DMS53 treated with DMSO at 0.1 percent for 48 hours (cell line): Measurements from ENCODE around the gene KDM3B.
A peak's percentile ranks its signal among the peaks of the same experiment; 100 is the strongest.
"Not testable (repeated sequence)": the region's sequence is repeated elsewhere in the genome, so short reads cannot be mapped to it uniquely, and the experiment has no call there.

Experiments used
- DNase-seq: peaks from one replicate; lab custom pipeline; 2025; ENCODE audit not compliant: unreplicated experiment; lab: John Stamatoyannopoulos, UW

KDM3B gene

DNA sequence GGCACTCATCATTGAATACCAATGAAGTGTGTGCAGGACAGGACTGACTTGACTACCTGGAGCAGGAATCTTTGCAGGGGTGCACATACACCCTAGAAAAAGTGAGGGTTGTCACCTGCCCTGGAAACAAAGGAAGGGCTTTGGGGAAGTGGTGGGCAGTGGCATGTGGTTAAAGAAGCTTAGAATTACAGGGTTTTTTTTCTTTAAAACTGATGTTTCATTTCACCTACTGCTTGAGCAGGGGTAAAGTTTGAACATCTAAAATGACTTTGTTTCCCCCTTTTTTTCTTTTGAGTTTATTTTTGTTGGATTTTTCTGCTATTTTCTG lies 2.0 kb upstream of the KDM3B start:
- no peak for DNase-seq

DNA sequence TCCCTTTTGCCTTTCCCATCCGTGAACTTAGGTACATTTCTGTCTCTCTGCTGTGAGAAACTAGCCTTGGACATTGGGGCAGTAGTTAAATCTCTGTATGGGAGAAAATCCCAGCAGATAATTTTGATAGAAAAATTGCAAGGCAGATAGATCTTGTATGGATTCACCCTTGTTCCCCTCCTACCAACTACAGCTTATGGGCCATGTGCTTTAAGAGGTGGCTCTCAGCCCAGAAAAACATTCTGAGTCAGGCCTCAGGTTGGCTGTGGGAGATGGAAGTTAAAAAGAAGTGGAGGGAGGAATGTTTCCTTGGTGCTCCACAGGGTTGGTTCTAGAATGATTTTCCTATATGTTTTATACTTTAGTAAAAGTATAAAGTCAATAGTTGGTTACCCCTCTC lies 1.4 kb upstream of the KDM3B start:
- DNase-seq = no peak

- DNase-seq = no peak
These were observed 968 bp upstream of the KDM3B start for GRCh38 chr5:138351517-138351916.

- peak; percentile 25 for DNase-seq
These were observed 456 bp downstream of the KDM3B start for GRCh38 chr5:138352722-138353559.

- DNase-seq = no peak
These were observed 1.1 kb downstream of the KDM3B start for GRCh38 chr5:138353560-138354080.

DNA sequence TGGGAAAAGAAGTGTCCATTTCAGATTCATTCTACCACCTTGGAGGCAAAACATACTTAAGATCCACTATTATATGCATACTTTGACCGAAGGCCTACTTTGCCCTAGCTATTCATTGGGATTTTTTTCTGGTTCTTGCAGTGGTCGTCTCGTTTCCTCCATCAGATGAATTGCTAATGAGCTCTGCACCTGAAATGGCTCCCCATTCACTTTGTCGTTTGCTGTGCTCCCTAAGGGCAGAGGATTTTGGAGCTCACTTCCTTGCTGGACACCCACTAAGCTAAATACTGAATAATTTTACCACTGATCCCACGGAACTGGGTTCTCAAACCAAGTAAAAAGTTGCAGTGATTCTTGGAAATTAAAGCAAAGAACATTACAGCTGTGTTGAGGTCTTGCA lies 1.9 kb downstream of the KDM3B start:
- DNase-seq = no peak

DNA sequence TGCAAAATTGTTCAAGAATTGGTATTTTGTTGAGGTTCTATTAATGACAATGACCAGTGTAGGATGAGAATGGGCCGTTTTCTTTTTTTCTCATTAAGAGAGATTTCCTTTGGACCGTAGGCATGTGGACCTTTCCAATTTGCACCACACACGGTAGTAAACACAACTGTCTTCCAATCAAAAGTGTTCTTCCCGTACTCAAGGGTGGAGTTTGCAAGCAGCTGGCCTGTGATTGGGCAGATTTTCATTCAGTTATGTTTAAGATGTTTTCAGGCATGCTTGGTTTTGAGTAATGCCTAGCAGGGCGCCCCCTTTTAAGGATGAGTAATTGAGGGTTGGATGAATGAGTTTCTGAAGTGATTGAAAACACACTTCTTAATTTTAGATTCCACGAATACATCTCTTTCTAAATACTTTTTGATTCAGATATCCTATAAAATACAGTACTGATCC lies 2.5 kb downstream of the KDM3B start:
- DNase-seq = no peak

- DNase-seq = no peak
These were observed 7.1 kb downstream of the KDM3B start for GRCh38 chr5:138359621-138360020.

DNA sequence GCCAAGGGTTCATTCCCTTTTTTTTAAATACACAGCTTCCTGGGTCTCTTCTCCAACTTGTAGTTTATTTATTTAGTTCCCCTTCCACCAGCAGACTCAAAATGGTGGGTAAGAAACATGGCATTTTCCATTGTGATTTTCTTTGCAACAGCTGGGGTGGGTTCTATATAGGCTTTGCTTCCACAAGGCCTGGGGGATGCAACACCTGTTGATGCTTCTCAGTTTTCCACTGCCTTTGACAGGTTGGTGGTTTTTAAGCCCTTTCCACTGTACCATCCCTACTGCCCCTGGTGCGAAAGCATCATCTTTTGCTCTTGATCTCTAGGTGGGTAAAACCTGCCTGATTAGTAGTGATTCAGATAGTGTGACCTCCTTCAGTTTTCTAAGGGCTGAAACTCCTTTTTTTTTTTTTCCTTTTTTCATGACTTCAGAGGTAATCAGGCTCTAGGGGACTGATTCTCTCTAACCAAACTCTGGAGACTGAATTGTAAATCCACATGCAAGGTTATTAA lies 8.5 kb downstream of the KDM3B start:
- DNase-seq = no peak

DNA sequence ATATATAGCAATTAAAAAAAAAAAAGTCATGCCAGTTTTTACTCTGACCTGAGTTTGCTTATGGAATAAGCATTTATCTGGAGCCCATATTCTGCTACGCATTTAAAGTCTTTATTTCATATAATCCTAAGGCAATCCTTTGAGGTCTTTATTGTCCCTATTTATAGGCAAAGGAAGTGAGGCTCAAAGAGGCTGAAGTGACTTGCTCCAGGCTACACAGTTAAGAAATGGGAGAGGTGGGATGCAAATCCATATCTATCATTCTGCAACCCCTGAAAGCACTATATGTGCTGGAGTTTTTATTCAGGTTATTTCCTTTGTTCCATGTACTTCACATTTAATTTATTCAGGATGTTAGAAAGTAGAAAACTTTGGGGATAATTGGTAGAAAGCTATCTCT lies 12.1 kb downstream of the KDM3B start:
- DNase-seq = no peak

DNA sequence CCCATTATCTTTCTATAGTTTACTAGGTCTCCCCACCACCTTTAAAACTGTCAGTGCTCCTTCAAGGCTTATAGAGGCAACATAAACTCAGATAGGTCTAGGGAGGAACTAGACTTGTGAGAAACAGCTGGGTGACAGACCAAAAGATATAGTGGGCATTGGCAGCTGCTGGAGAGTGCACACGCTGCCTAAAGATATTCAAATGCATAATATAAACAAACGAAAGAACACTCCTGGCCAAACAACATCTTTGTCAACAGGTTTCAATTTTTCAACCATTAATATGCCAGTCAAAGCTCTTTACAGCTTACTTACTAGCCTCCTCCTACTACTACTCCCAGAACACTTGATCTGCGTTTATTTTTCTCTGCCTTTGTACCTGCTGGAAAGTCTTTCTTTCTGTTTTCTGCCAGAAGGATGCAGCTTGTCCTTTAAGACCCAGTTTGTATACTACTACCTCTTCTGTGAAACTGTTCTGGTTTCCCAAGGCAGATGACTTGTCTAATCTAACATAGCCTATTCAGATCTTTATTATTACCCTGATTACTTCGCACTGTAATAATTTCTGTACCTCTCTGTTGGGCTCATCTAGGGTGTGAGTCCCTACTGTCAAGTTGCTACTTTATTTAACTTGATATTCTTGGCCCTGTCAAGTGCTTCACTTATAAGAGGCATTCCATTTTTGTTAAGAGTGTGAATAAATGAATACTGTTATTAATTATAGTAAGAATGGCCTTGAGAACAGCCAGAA lies 14.3 kb downstream of the KDM3B start:
- DNase-seq = no peak

- DNase-seq = no peak
These were observed 16.8 kb downstream of the KDM3B start for GRCh38 chr5:138369261-138369660.

- no peak for DNase-seq
These were observed 17.2 kb downstream of the KDM3B start for GRCh38 chr5:138369706-138370105.

DNA sequence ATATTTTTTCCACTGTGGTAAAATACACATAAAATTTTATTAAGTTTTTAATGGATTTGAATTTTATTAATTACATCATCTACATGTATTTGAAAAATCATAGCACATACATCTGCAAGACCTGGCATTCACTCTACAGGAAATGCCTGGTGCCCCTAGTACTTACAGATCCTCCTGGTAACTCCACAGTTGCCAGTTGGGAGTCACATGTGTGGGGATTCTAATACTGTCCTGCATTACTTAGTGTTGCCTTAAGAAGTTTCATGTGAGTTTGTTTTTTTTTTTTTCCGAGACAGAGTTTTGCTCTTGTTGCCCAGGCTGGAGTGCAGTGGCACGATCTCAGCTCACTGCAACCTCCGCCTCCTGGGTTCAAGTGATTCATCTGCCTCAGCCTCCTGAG lies 18.1 kb downstream of the KDM3B start:
- DNase-seq = no peak

- no peak for DNase-seq
These were observed 19.0 kb downstream of the KDM3B start for GRCh38 chr5:138371454-138371853.

DNA sequence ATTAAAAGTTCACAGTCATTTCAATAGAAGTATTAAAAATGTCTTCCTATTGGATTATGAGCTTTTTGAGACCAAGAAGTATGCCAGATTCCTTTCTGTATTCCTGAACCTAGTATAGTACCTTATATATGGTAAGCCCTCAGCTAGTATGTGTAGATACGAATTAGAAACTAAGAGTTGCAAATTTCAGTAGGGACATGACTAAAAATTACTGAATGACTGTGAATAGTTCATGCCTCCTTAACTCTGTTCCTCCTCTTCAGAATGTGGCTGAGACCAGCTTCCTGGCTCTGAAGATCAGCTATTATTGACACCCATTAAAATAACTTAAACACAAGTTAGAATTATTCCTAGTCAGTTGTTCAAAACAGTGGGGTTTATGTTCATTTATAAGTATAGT lies 19.7 kb downstream of the KDM3B start:
- no peak for DNase-seq

DNA sequence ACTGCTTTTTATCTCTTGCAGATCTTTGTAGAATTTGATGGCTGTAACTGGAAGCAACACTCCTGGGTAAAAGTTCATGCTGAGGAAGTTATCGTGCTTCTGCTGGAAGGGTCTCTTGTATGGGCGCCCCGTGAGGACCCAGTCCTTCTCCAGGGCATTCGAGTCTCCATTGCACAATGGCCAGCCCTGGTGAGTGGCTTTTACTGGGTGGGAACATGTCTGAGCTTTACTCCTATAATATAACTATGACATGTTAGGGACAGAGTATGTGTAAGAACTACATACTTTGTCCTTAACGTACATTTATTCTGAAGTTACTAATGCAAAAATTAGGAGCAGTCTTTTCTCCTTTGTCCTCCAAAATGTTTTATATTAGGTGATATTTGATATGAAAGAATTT lies 20.2 kb downstream of the KDM3B start:
- DNase-seq = no peak

GRCh38 chr5:138382347-138382746 lies 29.9 kb downstream of the KDM3B start:
- DNase-seq = no peak

DNA sequence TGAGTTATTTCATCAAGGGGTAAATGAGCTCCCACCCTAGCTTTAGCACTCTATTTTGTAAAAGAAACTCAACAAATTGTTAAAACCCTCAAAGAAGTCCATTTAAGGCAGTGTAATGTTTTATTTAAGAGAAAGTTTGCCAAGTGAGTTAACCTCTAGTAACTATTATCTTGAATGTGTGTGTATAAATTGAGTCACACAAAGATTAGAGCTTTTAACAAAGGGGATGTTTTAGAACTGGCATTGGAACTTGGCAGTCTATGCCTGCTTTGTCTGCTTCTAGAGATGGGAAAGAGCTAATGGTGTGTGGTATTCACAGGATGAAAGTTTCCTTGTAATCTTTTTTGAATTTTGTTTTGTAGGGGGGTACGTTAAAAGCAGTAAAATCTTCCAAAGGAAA lies 33.2 kb downstream of the KDM3B start:
- no peak for DNase-seq

DNA sequence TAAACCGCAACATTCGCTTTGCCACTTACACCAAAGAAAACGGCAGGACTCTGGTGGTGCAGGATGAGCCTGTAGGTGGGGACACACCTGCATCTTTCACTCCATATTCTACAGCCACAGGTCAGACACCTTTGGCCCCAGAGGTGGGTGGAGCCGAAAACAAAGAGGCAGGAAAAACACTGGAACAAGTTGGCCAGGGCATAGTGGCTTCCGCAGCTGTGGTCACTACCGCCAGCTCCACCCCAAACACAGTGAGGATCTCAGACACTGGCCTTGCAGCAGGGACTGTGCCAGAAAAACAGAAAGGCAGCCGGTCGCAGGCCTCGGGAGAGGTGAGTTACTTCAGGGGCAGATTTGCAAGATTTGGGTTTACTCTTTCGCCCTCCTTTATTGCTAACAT lies 33.8 kb downstream of the KDM3B start:
- no peak for DNase-seq

GRCh38 chr5:138389332-138389731 lies 36.8 kb downstream of the KDM3B start:
- no peak for DNase-seq

DNA sequence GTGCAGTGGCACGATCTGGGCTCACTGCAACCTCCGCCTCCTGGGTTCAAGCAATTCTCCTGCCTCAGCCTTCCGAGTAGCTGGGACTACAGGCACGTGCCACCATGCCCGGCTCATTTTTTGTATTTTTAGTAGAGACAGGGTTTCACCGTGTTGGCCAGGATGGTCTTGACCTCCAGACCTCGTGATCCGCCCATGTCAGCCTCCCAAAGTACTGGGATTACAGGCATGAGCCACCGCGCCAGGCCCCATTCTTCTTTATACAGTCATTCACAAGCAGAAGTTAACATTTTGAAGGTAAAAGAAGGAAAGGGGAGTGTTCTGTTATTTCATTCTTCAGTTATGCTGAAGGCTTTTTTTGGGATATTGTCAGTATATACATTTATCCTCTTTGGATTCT lies 37.4 kb downstream of the KDM3B start:
- DNase-seq = not testable (repeated sequence)
